H1 (cell line): ENCODE data around the gene WAC.

Experiments used
- FOSL1 ChIP-seq: IDR thresholded peaks from 2 replicates; pipeline ENCODE4 v1.6.1; 2011; ENCODE audit warnings: mild to moderate bottlenecking, low read depth, low read length, moderate library complexity; ENCODE audit not compliant: insufficient read depth
- NRF1 ChIP-seq: IDR thresholded peaks from 2 replicates; pipeline ENCODE4 v1.6.1; 2011; ENCODE audit warnings: mild to moderate bottlenecking, low read depth, low read length, improper control_type of control experiment
- RBBP5 ChIP-seq: IDR thresholded peaks from 2 replicates; pipeline ENCODE4 v1.7.1; 2012; ENCODE audit warnings: low read depth, mild to moderate bottlenecking, inconsistent platforms, low read length, moderate library complexity, borderline replicate concordance

- TF ChIP-seq NRF1 (no peak), RBBP5 (no peak), FOSL1 (no peak)
Observed at GRCh38 chr10:28612877-28613276, 80.0 kb downstream of the WAC start.
